GM21737 (cell line): Measurements from ENCODE around the gene TIMP1.

Source experiments
- ATAC-seq: cut with Tn5 transposase; IDR thresholded peaks from one replicate; pipeline ENCODE4 v1.9.1; 2021; ENCODE audit warnings: mild to moderate bottlenecking, moderate library complexity; ENCODE audit not compliant: unreplicated experiment

Gene TIMP1

DNA sequence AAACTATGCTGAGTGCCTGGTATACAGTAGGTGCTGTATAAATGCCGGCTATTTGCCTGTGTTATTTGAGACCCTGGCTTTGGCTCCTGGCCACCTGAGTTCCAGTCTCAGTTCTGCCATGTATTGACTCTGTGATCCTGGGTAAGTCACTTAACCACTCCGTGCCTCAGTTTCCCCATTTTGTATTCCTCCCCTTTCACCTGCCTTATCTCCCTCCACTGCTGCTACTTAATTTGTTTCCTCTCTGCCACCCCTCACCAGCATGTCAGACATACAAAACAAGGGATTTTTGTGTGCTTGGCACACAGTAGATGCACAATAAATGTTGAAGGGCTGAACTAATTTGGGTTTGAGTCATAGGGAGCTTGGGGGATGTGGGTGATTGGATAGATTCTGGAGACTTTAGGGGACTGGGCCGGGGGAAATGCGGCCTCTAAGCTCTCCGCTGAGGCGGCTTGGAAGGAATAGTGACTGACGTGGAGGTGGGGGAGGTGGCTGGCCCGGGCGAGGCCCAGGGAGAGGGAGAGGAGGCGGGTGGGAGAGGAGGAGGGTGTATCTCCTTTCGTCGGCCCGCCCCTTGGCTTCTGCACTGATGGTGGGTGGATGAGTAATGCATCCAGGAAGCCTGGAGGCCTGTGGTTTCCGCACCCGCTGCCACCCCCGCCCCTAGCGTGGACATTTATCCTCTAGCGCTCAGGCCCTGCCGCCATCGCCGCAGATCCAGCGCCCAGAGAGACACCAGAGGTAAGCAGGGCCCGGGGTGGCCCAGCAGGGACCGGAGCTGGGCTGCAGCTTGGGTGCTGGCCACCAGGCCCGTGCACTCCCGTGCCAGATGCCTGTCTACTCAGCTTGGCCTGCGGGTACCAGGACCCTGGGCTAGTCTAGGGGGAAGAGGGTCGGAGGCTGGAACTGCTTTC, at the start of gene TIMP1:
TSS of gene TIMP1 (plus strand) at position 706 of the 917 bp plus-strand sequence. CDS start 980 bp downstream, outside the sequence.
- peak; percentile 89 for ATAC-seq

GRCh38 chrX:47539860-47540259, 42.4 kb upstream of the TIMP1 start:
- ATAC-seq = no peak

DNA sequence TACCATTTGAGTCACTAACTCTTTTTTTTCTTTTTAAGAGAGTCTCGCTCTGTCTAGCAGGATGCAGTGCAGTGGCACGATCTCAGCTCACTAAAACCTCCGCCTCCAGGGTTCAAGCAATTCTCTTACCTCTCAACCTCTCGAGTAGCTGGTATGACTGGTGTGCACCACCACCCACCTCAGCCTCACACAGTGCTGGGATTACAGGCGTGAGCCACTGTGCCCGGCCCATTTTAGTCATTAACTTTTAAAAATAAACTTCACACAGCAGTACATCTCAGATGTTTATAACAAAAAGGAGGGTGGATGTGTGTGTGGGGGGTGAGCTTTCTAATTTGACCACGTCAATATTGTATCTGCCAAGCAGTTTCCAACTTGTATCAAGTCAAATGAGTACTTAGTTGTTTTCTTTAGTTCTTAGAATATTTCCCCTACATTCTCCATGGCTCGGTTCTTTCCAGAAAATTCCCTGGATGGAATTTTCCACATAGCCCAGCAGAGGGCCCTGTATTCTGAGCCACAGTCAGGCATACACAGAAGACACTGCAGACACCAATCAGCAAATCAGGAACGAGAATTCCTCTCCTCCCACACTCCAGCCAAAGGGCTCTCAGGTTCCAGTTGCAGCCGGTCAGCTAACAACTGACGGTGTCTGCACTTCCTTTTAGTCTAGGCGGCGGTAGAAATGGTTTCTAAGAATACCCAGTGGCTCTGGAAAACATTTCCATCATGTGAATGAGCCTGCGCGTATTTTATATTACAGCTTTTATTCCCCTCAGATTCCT, 41.3 kb upstream of the TIMP1 start:
- no peak for ATAC-seq

- ATAC-seq = no peak
Measured at GRCh38 chrX:47543496-47543895, 38.7 kb upstream of the TIMP1 start.

DNA sequence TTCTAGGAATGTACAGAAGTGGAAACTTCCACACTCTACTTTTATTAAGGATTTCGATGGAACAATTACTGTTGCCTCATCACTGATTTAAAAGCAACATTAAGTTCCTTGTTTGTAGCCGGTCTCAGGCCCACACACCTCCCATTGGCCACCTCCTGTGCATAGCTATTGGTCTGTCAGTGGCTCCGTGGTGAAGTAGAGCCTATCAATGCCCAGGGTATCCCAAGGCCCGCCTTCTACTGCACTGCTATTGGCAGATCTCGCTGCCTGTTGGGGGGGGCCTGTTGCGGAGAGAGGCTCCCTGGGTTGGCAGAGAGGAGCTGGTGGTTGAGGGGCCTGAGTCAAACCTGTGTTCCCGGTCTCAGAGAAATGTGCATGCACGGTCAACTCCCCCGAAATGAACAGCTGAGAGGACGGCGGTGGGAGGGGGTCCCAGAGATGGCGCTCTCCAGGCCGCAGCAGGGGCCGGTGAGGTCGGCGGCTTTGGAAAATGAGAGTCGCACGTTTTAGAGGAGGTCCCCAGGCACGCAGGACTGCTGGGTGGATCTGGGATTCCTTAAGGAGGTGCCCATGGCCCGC, 26.1 kb upstream of the TIMP1 start:
- ATAC-seq = peak; percentile 83

DNA sequence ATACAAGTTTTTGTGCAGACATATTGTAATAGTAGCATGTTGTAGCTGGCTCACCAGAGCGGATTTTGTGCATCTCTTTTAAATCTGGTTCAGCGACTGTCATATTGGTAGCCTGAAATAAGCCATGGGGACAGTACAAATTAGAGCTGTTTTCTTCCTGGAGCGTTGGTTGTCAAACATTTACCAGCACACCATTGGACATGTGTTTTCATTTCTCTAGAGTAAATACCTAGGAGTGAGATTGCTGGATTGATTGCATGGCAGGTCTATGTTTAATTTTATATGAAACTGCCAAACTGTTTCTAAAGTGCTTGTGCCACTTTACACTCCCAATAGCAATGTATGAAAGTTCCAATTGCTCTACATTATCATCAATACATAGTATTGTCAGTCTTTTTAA, 23.8 kb upstream of the TIMP1 start:
- no peak for ATAC-seq

DNA sequence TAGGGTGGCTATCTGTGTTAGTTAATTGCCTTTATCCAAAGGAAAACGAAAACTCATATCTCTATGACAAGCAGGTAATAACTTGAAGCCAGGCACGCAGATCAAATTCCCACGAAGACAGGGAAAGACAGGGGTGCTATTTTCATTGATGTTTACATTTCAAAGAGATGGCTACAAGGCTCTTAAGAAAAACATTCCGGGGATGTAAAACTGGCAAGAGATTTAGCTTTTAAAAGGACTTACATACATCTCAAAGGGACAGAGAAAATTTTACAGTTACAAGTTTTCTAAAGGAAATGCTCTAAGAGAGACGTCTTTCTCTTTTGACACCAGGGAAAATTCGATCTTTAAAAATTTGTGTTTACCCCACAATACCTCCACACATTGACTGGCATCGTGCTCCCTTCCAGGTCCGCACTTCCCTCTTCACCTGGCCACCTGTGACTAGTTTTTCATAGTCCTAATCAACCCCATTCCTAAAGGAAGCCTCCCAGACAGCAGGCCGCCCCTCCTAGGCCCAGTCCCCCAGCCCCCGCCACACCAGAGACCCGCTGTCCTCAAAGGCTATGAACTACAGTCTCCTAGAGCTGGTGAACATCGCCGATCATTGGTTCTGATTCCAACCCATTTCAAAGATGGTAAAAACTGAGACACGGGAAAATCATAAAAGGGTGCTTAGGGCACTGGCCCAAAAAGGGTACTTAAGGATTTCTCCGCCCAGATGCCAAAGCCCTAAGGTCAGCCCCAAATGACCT, 21.9 kb upstream of the TIMP1 start:
- no peak for ATAC-seq

DNA sequence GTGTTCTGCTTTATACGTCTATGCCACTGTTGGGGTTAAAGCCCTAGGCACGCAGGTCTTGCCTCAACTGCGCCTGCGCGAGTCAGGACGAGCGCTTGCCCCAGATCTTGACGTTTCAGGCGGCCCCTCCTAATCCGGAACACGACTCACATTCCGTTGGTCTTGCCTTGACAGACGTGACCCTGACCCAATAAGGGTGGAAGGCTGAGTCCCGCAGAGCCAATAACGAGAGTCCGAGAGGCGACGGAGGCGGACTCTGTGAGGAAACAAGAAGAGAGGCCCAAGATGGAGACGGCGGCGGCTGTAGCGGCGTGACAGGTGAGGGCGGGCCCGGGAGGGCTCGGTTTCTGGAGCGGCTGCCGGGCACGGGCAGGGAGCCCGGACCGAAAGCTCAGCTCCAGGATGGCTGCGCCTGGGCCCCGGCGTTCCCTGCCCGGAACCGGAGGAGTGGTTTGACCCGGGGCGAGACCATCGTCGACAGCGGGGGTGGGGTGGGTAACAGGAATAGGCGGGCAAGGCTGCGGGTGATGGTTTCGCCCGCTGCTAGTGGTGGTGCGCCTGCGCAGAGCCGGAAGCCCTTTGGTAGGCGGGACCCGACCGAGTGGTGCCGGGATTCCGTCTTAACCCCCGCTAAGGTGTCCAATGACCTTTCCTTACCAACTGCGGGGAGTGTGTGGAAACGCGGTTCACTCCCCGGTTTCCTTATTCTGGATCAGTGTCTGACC, 21.1 kb upstream of the TIMP1 start, which contains the start of gene ARAF:
TSS of gene ARAF (plus strand) at position 272 of the 725 bp plus-strand sequence. CDS start 1,763 bp downstream, outside the sequence.
- peak; percentile 88 for ATAC-seq

DNA sequence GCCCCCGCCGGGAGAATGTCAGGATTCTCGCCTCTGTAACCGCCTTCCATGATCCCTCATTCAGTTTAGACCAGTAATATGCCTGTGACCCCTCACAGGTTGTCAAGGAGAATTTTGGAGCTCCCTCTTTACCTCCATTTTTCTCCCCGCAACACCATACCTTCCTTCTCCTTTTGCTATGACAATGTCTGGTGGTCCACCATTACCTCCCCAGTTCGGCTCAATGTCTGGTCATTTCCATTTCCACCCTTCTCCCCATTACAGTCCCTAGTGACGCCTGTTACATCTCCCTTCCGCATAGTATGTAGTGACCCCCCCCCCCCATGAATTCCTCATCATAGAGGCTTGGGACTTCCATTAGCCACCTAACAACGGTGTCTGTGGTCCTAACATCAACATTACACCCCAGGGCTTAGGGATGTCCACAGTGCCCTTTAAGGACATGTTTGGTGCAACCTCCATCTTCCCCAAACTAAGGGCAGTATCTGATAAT, 20.5 kb upstream of the TIMP1 start:
- ATAC-seq = no peak

- no peak for ATAC-seq
Measured at GRCh38 chrX:47562615-47563243, 19.5 kb upstream of the TIMP1 start.

- no peak for ATAC-seq
Measured at GRCh38 chrX:47563801-47564315, 18.4 kb upstream of the TIMP1 start.

DNA sequence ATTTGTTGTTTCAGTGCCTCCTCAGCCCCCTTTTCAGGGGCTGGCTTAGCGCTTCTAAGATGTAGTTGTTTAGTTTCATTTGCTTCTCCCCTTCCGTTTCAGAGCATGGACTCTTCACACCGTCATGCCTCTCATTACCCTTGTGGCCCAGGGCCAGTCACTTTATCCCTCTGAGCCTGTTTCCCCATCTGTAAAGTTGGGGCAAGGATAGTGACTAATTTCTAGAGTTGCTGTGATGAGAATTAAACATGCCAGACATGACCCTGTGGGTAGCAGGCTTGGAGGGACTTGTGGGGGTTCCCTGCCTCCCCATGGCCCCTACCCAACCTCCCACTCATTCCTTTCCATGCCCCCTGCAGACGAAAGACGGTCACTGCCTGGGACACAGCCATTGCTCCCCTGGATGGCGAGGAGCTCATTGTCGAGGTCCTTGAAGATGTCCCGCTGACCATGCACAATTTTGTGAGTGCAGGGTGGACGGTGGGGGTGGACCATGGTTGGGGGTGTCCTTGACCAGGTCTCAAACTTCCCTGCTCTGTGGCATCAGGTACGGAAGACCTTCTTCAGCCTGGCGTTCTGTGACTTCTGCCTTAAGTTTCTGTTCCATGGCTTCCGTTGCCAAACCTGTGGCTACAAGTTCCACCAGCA, 17.7 kb upstream of the TIMP1 start:
- no peak for ATAC-seq

DNA sequence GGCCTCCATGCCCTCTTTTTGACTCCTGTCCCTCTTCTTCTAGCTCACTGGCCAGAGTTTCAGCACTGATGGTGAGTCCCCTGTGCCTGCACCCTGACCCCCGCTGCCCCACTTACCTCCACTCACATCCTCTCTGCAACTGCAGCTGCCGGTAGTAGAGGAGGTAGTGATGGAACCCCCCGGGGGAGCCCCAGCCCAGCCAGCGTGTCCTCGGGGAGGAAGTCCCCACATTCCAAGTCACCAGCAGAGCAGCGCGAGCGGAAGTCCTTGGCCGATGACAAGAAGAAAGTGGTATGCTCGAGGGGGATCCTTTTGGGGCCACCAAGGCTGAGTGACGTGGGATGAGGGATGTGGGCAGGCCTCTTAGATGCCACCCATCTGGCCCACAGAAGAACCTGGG, 15.4 kb upstream of the TIMP1 start:
- no peak for ATAC-seq

DNA sequence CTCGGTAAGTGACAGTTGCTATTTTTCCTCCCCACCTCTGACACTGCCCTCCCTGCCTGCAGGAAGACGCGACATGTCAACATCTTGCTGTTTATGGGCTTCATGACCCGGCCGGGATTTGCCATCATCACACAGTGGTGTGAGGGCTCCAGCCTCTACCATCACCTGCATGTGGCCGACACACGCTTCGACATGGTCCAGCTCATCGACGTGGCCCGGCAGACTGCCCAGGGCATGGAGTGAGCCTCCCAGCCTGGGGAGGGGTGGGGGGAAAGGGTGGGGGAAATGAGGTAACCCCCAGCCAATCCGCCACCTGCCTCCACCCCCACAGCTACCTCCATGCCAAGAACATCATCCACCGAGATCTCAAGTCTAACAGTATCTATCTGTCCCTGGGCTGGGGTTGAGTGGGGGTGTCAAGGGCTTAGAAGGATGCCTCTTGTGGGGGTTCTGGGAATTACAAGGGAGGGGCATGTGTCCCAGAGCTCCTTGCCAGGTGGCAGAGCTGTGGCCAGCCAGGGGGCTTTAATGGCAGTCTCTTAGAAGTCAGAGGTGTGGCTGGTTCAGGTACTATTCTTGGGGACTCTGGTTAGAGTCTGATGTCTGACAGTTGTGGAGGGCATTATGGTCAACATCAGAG, 13.5 kb upstream of the TIMP1 start:
- no peak for ATAC-seq

DNA sequence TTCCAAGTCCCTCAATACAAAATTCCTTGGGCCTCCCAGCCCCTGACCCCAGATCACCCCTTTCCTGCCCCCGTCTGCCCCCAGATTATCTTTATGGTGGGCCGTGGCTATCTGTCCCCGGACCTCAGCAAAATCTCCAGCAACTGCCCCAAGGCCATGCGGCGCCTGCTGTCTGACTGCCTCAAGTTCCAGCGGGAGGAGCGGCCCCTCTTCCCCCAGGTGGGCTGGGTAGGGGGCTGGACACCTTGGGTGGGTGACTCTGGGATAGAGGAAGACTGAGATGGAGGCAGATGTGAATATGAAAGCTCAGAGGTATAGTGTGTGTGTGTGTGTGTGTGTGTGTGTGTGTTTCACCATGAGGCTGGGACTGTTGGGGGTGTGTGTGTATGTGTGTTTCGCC, 11.4 kb upstream of the TIMP1 start:
- ATAC-seq = no peak

DNA sequence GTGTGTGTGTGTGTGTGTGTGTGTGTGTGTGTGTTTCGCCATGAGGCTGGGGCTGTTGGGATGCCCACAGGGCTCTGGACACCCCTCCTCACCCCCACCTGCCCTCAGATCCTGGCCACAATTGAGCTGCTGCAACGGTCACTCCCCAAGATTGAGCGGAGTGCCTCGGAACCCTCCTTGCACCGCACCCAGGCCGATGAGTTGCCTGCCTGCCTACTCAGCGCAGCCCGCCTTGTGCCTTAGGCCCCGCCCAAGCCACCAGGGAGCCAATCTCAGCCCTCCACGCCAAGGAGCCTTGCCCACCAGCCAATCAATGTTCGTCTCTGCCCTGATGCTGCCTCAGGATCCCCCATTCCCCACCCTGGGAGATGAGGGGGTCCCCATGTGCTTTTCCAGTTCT, 11.0 kb upstream of the TIMP1 start:
- no peak for ATAC-seq

- no peak for ATAC-seq
Measured at GRCh38 chrX:47571896-47572295, 10.3 kb upstream of the TIMP1 start.

DNA sequence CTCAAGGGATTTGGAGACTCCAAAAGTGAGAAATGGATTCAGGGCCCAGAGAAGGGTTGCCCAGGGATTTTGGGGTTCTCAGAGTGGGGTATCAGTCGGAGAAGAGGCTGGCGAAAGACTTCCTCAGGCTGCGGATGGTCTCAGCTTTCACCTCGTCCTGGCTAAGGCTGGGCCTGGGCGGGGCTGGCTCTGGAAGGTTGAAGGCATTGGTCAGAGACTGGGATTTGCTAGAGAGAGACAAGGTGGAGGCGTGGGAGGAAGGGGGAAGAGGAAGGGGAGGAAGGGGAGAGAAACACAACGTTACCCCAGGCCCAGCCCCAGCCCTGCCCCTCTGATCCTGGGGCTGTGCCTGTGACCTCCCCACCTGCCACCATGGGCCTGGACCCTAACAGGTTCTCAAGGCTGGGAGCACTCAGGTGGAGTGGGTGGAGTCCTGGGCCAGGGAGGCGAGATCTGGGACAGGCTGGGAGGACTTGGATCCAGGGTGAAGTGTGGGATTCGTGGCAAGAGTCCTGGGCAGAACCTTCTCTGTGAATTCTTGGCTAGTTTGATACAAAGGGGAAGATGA, 9.4 kb upstream of the TIMP1 start:
- ATAC-seq = no peak
